Measurements from ENCODE around the gene RGS3.

The RGS3 gene

GRCh38 chr9:113465599-113466140, 2.1 kb downstream of the RGS3 start:
- no peak for DNase-seq (ENCODE audit: low read depth, low spot score)

- no peak for DNase-seq (ENCODE audit: low read depth, low spot score)
Observed at GRCh38 chr9:113467183-113467582, 3.7 kb downstream of the RGS3 start.

- DNase-seq (ENCODE audit: low read depth, low spot score), result no peak
Observed at GRCh38 chr9:113468716-113469448, 5.4 kb downstream of the RGS3 start.

GRCh38 chr9:113471143-113471542, 7.6 kb downstream of the RGS3 start:
- no peak for DNase-seq (ENCODE audit: low read depth, low spot score)

GRCh38 chr9:113471566-113471965, 8.0 kb downstream of the RGS3 start:
- DNase-seq (ENCODE audit: low read depth, low spot score), result no peak

GRCh38 chr9:113472199-113472598, 8.7 kb downstream of the RGS3 start:
- DNase-seq (ENCODE audit: low read depth, low spot score), result no peak

GRCh38 chr9:113474360-113475028, 11.0 kb downstream of the RGS3 start:
- DNase-seq (ENCODE audit: low read depth, low spot score), result no peak

GRCh38 chr9:113475031-113475430, 11.5 kb downstream of the RGS3 start:
- no peak for DNase-seq (ENCODE audit: low read depth, low spot score)

- no peak for DNase-seq (ENCODE audit: low read depth, low spot score)
Observed at GRCh38 chr9:113475992-113476391, 12.5 kb downstream of the RGS3 start.

GRCh38 chr9:113476511-113476916, 13.0 kb downstream of the RGS3 start:
- no peak for DNase-seq (ENCODE audit: low read depth, low spot score)

GRCh38 chr9:113477058-113477457, 13.5 kb downstream of the RGS3 start:
- no peak for DNase-seq (ENCODE audit: low read depth, low spot score)

- no peak for DNase-seq (ENCODE audit: low read depth, low spot score)
Observed at GRCh38 chr9:113477661-113478060, 14.1 kb downstream of the RGS3 start.

GRCh38 chr9:113479174-113479621, 15.7 kb downstream of the RGS3 start:
- no peak for DNase-seq (ENCODE audit: low read depth, low spot score)

- no peak for DNase-seq (ENCODE audit: low read depth, low spot score)
Observed at GRCh38 chr9:113480612-113481011, 17.1 kb downstream of the RGS3 start.

GRCh38 chr9:113481176-113481787, 17.8 kb downstream of the RGS3 start:
- no peak for DNase-seq (ENCODE audit: low read depth, low spot score)

GRCh38 chr9:113482341-113482740, 18.8 kb downstream of the RGS3 start:
- no peak for DNase-seq (ENCODE audit: low read depth, low spot score)

GRCh38 chr9:113482991-113483675, 19.6 kb downstream of the RGS3 start:
- DNase-seq (ENCODE audit: low read depth, low spot score), result no peak

- DNase-seq (ENCODE audit: low read depth, low spot score), result no peak
Observed at GRCh38 chr9:113483676-113484257, 20.2 kb downstream of the RGS3 start.

GRCh38 chr9:113484258-113484730, 20.8 kb downstream of the RGS3 start:
- DNase-seq (ENCODE audit: low read depth, low spot score), result no peak

GRCh38 chr9:113485761-113486115, 22.2 kb downstream of the RGS3 start:
- no peak for DNase-seq (ENCODE audit: low read depth, low spot score)

GRCh38 chr9:113486327-113486726, 22.8 kb downstream of the RGS3 start:
- DNase-seq (ENCODE audit: low read depth, low spot score), result no peak

Data from activated naive CD8-positive, alpha-beta T cell treated with anti-CD3 and anti-CD28 coated beads, Interleukin-2, amount 50 U/mL, for 16 hours (primary cell).